Measurements from ENCODE around the gene HGS.
A peak's percentile ranks its signal among the peaks of the same experiment; 100 is the strongest.
"Not testable (repeated sequence)": the region's sequence is repeated elsewhere in the genome, so short reads cannot be mapped to it uniquely, and the experiment has no call there.

The HGS gene

DNA sequence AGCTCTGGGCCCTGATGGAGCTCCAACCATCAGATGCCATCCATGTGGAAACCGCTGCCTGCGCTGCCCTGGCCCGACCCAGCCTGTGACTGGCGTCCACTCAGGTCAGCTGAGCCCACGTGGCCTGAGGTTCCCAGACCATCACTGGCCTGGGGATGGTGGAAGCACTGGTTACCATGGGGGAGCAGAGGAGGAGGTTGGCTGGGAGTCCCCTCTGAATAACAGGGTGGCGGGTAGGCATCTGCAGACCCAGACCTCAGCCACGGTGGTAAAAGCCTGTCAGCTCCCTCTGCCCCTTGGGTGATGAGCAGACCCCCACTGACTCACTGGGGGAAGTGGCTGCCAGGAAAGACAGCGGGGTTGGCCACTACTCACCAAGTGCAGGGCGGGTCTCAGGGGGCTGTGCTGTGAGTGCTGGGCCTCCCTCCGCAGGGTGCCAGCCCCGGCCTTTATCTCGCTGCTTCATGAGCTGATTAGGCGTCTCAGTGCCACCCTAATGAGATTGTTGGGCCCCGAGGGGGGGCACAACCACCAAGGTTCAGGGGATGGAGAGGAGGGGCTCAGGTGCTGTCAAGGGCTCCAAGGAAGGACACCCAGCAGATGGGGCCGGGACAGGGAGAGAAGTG lies 27.6 kb upstream of the HGS start, which contains the start of gene PDE6G:
PDE6G (minus strand) TSS at position 425 of the 626 bp plus-strand sequence. CDS start 3,237 bp downstream, outside the sequence.
- no peak for ATAC-seq
- no peak for DNase-seq

DNA sequence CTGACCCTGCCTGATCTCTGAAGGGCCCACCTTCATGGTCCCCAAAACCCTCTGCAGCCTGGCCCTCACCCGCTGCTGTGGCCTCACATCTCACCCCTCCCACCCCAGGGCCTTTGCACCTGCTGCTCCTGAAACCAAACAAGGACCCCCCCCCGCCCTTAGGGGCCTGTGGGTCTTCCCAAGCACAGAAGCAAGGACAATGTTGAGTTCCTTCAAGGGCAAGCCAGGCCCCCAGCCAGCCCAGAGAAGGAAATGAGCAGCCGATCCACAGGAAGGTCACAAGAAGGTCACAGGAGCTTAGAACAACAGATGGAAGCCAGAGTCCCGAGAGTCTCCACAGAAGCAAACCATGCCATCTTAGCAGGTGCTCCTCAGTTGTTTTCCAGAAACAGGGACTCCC lies 27.0 kb upstream of the HGS start:
- DNase-seq (no peak), ATAC-seq (no peak)

DNA sequence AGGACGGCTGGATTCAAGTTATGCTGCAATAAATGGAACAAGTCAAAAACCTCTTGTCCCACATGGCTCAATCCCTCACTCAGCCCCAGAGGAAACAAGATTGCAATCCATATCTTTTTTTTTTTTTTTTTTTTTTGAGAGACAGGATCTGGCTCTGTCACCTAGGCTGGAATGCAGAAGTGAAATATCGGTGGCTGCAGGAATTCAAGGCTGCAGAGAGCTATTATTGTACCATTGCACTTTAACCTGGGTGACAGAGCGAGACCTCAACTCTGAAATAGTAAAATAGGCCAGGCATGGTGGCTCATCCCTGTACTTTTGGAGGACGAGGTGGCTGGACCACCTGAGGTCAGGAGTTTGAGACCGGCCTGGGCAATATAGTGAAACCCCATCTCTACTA lies 24.8 kb upstream of the HGS start:
- no peak for DNase-seq
- no peak for ATAC-seq

DNA sequence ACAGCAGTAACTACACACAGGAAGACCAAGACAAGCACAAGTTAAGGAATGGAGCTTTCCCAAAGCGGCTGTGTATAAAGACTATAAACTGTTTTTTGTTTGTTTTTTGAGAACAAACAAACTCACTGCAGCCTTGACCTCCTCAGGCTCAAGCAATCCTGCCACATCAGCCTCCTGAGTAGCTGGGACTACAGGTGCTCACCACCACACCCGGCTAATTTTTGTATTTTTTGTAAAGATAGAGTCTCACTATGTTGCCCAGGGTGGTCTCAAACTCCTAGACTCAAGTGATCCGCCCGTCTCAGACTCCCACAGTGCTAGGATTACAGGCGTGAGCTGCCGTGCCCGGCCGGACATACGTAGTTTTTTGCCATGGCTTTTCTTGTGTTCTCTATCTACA lies 23.4 kb upstream of the HGS start:
- no peak for ATAC-seq

DNA sequence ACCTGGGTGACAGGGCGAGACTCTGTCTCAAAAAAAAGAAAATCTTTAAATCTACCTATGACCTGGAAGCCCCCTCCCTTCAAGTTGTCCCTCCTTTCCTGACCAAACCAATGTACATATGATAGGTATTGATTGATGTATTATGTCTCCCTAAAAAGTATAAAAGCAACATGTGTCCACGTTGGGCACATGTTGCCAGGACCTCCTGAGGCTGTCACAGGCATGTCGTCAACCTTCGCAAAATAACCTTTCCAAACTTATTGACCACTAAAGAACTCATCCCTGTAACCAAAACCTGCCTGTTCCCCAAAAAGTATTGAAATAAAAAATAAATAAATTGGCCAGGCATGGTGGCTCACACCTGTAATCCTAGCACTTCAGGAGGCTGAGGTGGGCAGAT lies 21.8 kb upstream of the HGS start:
- no peak for ATAC-seq

More for the DNA sequence above, 23.4 kb upstream of the HGS start:
- no peak for DNase-seq

DNA sequence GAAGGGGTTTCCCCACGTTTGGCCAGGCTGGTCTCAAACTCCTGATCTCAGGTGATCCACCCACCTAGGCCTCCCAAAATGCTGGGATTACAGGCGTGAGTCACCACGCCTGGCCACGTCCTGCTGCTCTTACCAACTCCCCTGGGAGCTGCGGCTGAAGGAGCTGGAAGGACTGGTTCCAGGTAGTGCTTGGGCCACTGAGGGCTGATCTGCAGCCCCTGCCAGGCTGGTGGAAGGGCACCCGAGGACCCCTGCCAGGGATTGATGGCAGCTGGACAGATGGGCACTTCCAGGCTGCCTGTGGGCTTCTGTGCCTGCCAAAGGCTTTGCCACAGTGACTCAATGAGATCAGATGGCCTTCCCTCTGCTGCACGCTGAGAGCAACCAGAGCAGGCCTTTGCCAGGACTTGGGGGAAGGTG lies 19.8 kb upstream of the HGS start:
- ATAC-seq, result no peak

More for the DNA sequence above, 21.8 kb upstream of the HGS start:
- DNase-seq, result no peak

DNA sequence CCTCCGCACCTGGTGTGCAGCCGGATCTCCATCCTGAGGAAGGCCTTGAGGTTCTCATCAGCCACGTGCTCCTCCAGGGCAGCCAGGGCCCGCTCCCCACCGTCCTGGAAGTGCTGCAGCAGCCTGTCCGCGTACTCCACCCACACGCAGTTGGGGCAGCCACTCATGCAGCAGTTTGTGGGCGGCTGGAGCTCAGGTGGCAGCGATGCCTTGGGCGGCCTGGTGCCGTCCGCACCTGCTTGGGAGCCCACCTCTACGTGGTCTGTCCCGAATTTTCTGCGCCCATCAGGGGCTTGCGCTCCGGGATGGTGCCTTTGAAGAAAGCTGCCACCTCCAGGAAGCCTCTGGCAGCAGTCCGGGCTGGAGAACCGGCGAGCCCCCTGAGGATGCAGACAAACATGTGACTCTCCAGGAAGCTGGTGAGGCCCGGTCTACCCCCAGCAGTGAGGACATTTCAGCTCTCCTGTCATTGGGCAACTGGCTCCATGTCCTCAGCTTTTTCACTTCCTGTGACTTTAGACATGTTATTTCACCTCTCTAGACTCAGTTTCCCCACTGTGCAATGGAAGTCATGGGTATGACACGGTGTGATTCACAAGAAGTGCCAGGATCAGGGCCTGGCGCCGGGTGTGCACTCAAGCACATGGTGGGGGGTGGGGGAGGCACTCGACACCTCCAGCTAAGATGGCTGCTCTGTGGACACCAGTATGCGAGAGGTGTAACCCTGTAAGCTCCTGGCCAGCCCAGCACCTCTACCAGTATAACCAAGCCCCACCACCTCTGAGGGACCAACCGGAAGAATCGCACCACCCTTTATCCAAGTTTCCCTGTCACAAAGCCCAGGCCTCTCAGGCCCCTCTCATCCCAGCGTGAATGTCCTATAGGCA lies 18.4 kb upstream of the HGS start:
- ATAC-seq (peak; percentile 34), DNase-seq (peak; percentile 74)

More for the DNA sequence above, 19.8 kb upstream of the HGS start:
- peak; percentile 26 for DNase-seq

DNA sequence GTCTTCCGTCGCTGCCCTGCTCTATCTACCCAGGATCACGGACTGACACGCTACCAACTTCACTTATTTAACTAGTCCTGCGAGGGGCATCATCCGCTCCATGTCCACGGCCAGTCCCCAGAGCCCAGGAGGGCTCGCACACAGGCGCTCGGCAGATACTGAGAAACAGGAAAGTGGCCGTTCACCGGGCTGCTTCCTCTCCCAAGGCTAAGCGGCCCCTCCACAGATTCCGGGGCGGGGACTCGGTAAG lies 17.8 kb upstream of the HGS start:
- peak; percentile 1 for ATAC-seq
- no peak for DNase-seq

DNA sequence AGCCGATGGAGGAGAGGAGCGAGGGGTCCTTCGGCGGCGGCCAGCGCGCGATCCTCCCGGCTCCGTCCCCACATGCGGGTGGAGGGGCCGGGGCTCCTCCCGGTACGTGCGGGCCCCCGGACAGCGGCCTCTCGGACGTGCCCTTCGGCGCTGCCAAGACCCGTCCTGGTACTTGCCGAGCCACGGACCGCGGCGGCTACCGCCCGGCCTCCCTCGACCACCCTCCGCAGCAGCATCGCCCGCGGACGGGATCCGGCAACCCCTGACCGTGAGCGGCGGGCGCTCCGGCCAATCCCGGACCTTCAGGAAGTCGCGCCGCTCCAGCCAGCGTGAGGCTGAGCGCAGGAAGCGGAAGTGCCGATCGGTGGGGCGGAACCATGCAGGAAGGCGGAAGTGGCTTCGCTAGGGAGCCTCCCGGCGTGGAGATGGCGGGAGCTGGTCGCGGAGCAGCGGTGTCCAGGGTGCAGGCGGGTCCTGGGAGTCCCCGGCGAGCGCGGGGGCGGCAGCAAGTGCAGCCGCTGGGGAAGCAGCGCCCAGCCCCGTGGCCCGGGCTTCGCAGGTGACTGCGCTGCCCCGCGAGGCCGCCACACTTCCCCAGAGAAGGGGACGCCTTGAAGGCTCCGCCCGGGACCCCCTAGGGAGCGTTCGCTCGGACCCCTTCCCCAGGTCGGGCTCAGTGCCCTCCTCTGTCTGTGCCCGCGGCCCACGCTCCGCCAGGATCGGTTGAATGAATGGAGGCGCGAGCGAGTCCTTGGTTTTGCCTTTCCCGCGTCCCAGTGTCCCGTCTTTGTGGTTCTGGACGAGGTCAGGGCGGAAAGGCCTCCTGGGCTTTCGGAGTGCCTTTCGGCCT lies 17.2 kb upstream of the HGS start, which contains the start of the genes CCDC137 and OXLD1:
CCDC137 (plus strand) TSS at position 396 of the 850 bp plus-strand sequence; CDS start at position 426, 30 bp downstream.
OXLD1 (minus strand) TSS at position 264 of the 850 bp plus-strand sequence; CDS start at position 236, 28 bp downstream.
- DNase-seq, result peak; percentile 97
- peak; percentile 94 for ATAC-seq

DNA sequence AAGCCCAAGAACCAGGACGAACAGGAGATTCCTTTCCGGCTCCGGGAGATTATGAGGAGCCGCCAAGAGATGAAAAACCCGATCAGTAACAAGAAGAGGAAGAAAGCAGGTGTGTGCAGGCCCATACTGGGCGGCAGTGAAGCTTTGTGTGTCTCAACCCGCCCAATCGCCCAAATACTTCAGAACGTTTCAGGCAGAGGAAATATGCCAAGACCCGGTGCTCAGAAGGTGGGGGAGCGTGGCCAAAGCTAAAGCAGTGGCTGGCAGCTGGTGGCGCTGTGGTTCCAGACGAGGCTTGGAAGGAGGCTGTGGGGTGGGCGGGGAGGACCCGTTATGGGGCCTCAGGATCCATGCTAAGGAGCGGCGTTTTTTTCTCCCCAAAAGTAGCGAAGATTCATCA lies 16.1 kb upstream of the HGS start:
- DNase-seq (peak; percentile 30), ATAC-seq (no peak)

DNA sequence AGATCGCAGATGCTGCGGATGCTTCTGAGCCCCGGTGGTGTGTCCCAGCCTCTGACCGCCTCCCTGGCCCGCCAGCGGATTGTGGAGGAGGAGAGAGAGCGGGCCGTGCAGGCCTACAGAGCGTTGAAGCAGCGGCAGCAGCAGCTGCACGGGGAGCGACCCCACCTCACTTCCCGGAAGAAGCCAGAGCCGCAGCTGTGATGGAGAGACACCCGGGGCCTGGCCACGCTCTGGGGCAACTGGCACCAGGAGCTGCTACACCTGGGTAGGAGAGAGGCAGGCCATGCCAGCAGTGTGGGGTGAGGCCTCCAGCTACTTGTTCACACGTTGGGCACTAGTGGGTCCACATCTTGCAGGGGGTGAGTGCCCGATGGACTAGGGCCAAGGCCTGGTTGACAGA lies 11.3 kb upstream of the HGS start:
- ATAC-seq (no peak), DNase-seq (no peak)

DNA sequence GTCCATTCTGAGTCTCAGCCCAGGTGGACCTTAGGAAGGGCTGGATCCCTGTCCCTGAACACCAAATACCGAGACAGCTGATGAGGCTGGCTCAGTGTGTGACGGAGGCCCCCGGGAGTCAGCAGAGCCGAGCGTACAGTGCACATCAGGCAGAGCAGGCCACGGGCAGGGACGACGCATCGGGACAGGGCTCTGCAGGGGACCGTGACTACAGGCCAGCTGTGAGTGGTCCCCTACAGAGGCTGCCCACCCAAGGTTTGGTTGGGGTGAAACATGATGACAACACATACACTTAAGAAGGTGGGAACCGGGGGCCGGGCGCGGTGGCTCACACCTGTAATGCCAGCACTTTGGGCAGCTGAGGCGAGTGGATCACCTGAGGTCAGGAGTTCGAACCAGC lies 10.9 kb upstream of the HGS start:
- DNase-seq (no peak), ATAC-seq (no peak)

DNA sequence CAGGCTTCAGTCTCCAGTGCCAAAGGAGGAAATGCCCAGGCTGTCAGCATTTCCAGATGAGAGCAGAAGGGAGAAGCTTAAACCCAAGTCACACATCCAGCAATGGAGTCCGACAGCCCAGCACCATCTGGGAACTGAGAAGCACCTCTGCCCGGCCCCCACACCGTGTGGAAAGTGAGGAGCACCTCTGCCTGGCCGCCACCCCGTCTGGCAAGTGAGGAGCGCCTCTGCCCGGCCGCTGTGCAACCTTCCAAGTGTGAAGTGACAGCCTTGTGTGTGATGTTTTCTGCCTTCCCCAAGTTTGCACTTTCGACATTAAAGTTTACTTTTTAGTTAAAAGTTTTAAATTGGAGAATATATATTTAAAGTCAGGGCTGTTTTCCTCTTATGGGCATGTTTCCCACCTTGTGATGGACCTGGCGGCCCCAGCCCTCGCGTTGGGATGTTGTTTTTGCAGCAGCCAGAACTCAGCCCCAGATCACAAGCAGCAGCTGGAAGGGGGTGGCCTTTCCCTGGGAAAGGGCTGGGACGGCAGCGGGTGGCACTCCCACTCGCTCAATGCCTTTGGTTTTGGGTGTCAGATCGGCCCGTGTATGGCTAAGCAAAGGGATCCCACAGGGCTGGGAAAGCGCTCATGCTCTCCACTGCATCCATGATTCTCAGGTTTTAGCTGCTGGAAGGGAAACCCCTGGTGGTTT lies 10.1 kb upstream of the HGS start:
- no peak for DNase-seq
- no peak for ATAC-seq

DNA sequence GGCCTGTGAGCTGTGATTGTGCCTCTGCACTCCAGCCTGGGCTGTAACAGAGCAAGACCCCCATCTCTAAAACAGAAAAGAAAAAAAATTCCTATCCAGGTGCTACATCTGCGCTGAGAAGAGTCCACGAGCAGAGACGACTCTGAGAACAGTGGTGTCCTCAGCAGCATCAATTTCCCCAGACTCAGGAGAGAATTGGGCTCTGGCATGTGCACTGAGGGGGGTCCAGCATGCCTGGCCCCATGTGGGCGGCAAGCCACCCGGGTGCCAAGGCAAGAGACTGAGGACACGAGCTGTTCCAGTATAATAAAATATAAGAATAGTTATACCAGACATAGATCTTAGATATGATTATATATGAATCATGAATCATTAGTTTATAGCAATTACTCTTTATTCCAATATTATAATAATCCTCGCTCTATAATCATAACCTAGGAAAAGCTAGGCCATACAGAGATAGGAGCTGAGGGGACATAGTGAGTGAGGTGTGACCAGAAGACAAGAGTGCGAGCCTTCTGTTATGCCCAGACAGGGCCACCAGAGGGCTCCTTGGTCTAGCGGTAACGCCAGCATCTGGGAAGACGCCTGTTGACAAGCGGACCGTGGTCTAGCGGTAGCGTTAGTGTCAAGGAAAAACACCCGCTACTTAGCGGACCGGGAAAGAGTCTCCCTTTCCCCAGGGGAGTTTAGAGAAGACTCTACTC lies 8.1 kb upstream of the HGS start:
- ATAC-seq, DNase-seq: not testable (repeated sequence)

DNA sequence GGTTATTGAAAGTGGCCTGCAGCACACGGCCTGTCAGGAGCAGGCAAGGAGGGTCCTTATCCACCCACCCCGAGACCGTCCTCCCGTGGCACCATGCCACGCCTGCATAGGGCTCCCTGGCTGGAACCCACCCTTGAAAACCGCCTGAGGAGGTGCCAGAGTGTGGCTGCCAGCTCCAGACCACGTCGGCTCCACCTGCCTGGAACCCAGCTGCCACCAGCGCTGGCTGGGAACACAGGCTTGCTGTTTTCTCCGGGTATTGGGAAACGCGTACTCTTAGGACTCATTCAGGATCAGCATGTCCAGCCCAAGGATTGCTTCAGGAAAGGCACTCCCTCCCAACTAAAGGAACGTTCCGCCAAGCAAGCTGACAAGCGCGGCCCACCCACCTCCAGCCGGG lies 6.9 kb upstream of the HGS start:
- ATAC-seq (no peak), DNase-seq (no peak)

DNA sequence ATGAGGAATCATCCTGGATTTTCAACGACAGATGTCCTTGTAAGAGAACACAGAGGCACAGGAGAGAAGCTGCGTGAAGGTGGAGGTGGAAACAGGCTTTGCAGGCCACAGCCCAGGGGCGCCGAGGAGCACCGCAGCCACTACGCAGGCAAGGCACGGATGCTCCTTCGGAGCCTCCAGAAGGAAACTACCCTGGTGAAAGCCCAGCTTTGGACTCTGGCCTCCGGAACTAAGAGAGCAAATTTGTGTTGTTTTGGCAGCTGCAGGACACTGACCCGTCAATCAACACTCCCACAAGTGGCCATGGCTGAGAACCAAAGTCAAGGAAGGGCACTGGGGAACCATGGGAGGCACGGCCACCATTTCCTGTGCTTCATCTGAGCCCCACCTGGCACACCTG lies 3.7 kb upstream of the HGS start:
- DNase-seq (no peak), ATAC-seq (no peak)

DNA sequence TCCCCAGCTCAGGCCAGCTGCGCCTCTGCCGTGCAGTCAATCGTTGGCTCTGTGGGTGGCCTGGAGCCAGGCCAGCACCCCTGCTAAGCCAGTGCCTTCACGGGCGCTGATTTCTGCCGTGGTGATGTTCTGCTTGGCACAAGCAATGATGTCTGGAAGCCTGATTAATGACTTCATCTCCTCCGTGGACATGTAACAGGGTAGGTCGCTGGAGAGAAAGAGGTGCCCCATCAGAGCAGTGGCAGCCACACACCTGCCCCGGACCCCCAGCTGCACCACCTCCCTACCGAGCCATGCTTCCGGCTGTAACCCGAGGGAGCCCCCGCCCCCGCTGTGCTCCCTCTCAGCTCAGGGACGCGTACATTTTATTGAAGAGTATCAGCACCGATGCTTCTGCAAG lies 2.1 kb upstream of the HGS start:
- ATAC-seq, result no peak

DNA sequence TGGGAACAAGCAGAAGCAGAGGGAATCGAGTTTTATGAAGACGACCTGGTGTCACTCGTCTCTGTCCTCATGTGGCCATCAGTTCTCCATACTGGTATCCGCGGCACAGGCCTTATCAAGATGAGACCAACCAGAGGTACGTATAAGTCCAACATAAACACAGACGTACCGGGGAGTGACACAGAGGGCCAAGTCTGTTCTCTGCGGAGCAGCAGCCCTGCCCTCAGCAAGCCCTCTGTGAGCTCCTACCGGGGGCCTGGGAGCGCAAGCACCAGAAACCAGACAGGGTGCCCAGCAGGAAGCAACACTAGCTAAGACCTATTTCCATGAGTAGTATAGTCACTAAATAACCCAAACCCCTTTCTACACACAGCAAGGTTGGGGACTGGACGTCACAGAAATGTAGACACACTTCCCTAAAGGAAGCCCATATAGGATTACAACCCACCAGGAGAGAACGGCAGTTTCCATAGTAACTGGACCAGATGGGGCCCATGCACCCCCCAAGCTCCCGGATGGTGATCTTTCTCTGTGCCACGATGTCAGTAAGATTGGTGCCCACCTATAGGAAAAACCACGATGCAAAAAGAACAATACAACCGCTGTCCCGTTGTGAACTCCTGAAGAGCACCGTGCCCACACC lies 1.1 kb upstream of the HGS start:
- no peak for ATAC-seq
- DNase-seq, result no peak

More for the DNA sequence above, 2.1 kb upstream of the HGS start:
- no peak for DNase-seq

DNA sequence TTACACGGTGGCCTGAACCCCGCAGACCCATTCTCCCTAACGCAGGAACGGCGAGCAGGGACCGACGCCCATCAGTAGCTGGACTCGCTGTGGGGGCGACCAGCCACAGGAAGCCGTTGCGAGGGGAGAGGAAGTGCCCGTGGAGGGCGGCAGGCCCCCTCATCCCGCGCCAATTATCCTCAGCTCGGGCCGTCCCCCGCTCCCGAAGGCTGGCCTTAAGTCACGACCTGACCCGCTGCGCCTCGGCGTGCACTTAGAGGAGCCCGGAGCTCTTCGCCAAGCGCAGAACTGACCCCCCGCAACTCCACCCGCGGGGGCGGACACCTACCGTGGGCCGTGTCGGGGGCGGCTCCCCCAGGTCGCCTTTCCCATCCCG lies 615 bp upstream of the HGS start:
- DNase-seq, result no peak
- ATAC-seq, result no peak

DNA sequence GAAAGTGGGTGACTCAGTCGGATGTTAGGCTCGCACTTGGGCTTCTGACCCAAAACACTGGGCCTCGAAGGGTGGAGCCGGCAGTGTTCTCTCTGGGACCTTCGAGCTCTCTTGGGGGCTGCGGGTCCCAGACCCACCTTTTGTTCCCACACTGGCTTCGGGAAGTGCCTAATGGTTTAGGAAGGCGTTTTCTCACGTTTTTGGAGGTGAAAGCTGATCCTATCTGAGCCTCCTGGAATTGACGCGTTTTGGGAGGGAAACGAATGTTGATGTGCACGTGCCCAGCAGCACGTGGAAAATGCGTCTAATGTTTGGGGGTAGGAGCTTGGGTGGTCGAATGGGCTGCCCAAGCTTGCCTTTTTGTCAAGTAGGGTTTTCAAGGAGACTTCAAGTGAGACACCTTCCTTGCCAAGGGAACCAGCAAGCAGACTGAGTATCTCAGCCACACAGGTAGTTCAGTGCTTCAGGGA lies 666 bp downstream of the HGS start:
- ATAC-seq, result no peak
- peak; percentile 47 for DNase-seq

DNA sequence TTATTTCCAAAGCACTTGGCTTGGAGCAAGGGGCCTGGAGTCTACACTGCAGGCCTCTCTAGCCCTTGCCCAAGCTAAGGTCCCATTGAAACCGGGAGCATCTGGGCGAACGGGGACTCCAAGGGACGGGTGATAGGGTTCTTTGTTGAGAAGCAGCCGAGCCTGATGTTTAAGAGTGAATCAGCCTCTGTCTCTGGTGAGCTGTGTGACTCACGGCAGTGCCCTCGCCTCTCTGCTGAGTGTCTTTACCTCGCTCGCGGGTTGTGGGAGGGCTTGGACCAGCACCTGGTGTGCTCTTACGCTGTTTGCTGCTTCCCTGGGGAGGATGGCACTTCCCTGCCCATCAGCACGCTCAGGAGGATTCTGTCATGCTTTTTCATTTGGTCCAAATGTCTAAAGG lies 1.3 kb downstream of the HGS start:
- ATAC-seq (peak; percentile 48), DNase-seq (peak; percentile 66)
